ENCODE measurements around the gene NCAM1. TPM values are rescaled to one million over a fixed set of nuclear protein-coding genes. Genes with fewer than 3 reads are reported as not detected.

The NCAM1 gene
- total RNA-seq, 6 experiments from 2014 or later: 1.2 to 2.4 (median 1.8) TPM

DNA sequence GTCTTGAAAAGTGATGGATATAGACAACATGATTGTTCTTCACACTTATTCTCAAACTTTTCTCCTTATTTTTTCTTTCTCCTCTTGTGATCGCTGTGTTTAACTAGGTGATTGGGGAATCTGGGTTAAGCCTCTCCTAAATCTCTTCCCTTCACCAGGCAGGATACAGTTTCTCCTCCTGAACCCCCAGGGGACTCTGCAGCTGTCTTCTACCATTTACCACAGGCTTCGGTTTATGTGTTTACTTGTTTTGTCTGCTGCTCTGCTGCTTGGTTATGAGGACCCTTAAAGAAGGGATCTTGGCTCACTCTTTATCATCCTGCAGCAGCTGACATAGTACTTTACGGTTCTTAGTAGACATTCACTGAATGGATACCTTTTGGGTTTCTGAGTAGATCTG is 124.2 kb downstream of the NCAM1 start:
- Histone ChIP-seq H3K27ac (no peak overlapping the region), H3K4me3 (no peak overlapping the region), H3K36me3 (no peaks in the 10 kb centered on the region), H3K27me3 (no peaks in the 10 kb centered on the region), H3K9me3 (no peaks in the 10 kb centered on the region), H3K4me1 (no peaks in the 10 kb centered on the region)
- ATAC-seq: no peak
- no peak for DNase-seq
- TF ChIP-seq, protein P1, sequence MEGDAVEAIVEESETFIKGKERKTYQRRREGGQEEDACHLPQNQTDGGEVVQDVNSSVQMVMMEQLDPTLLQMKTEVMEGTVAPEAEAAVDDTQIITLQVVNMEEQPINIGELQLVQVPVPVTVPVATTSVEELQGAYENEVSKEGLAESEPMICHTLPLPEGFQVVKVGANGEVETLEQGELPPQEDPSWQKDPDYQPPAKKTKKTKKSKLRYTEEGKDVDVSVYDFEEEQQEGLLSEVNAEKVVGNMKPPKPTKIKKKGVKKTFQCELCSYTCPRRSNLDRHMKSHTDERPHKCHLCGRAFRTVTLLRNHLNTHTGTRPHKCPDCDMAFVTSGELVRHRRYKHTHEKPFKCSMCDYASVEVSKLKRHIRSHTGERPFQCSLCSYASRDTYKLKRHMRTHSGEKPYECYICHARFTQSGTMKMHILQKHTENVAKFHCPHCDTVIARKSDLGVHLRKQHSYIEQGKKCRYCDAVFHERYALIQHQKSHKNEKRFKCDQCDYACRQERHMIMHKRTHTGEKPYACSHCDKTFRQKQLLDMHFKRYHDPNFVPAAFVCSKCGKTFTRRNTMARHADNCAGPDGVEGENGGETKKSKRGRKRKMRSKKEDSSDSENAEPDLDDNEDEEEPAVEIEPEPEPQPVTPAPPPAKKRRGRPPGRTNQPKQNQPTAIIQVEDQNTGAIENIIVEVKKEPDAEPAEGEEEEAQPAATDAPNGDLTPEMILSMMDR (IDR thresholded peaks at IDR 0.05): no peak
- no peak for TF ChIP-seq POLR2A (IDR thresholded peaks at IDR 0.05)
- 44% methylated on average over 3 of the region's 3 CpGs for WGBS (ENCODE audit: insufficient coverage, low coverage, low lambda C conversion rate, missing lambda C conversion rate)
- intact Hi-C loops (cut with DNase I): no loop called here

DNA sequence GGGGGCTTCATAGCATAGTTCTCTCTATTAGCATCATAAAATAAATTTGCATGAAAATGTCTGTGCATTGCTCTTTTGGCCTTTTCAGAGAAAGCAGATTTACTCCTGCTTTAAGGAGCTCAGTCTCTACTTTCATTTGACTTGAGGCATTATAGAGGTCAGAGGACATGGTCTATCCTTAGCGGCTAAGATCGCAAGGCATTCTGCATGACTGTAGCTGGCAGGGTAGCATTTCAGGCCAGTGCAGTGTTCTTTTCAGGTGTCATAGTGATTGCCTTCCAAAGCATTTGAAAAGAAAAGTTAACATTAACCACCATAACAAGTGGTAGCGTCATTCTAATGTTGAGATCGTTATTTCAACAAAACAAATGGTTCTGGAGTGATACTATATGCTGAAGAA is 126.5 kb downstream of the NCAM1 start:
- no peak overlapping the region for H3K27ac ChIP-seq
- no peaks in the 10 kb centered on the region for H3K4me1 ChIP-seq
- TF ChIP-seq POLR2A (IDR thresholded peaks at IDR 0.05): no peak
- TF ChIP-seq, protein P1 (IDR thresholded peaks at IDR 0.05): no peak
- no peak overlapping the region for H3K4me3 ChIP-seq
- no peaks in the 10 kb centered on the region for H3K27me3 ChIP-seq
- no peak for DNase-seq
- WGBS (ENCODE audit: insufficient coverage, low coverage, low lambda C conversion rate, missing lambda C conversion rate): 50% methylated on average over 4 of the region's 4 CpGs
- H3K36me3 ChIP-seq: no peaks in the 10 kb centered on the region
- intact Hi-C loops (cut with DNase I): no loop called here
- no peaks in the 10 kb centered on the region for H3K9me3 ChIP-seq
- no peak for ATAC-seq

DNA sequence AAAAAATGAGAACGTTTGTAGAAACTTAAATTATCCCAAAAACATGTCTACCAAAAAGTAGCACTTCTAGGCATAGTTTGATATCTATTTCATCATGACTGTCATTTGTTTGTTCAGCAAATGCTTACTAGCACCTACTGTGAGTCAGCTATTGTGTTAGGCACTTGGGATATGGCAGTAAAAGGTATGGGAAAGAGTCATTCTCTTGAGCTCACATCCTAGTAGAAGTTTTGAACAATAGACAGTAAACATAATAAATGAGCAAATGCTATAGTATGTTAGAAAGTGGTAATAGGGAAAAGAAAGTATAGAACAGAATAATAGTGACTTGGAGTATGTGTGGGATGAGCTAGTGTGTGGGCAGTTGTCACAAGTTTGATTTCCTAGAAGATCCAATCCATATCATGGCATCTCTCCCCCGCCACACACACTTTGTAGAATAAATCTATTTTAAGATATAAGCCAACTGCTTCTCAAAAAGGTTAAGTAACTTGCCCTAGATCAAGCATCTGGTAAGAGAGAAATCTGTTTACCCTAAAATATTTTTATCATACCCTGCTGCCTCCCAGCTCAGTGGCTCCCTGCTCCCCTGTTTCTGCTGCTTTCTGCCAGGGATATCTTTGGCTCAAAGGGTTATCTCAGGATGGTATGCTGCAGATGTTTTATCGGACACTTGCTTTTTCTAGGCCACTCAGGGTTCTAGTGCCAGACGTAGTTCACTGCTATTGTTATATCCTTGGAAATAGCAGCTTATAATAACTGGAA is 129.7 kb downstream of the NCAM1 start:
- intact Hi-C loops (cut with DNase I): no loop called here
- Histone ChIP-seq H3K4me1 (no peaks in the 10 kb centered on the region), H3K36me3 (no peaks in the 10 kb centered on the region), H3K27me3 (no peaks in the 10 kb centered on the region), H3K27ac (no peak overlapping the region), H3K4me3 (no peak overlapping the region), H3K9me3 (no peaks in the 10 kb centered on the region)
- 58% methylated on average over 4 of the region's 4 CpGs for WGBS (ENCODE audit: insufficient coverage, low coverage, low lambda C conversion rate, missing lambda C conversion rate)
- DNase-seq (no peak), ATAC-seq (no peak)
- TF ChIP-seq, protein P1 (IDR thresholded peaks at IDR 0.05): no peak
- TF ChIP-seq POLR2A (IDR thresholded peaks at IDR 0.05): no peak

DNA sequence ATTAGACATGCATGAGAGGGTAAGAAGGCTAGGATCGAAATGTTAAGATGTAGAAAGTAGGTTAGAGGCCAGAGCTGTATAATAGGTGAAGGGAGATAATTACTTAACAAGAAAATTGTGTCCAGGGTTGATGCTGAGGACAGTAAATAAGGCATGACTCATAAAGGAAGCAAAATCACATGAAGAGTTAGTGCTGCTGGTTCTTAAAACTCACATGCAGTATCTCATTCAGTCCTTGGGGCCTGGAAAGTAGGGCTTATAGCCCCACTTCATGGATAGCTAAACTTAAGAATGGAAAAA is 130.2 kb downstream of the NCAM1 start:
- intact Hi-C loops (cut with DNase I): no loop called here
- TF ChIP-seq, protein P1 (IDR thresholded peaks at IDR 0.05): no peak
- no peak for TF ChIP-seq POLR2A (IDR thresholded peaks at IDR 0.05)
- no peaks in the 10 kb centered on the region for H3K27me3 ChIP-seq
- no peak overlapping the region for H3K27ac ChIP-seq
- DNase-seq: no peak
- H3K4me3 ChIP-seq: no peak overlapping the region
- H3K9me3 ChIP-seq: no peaks in the 10 kb centered on the region
- no peaks in the 10 kb centered on the region for H3K4me1 ChIP-seq
- no peak for ATAC-seq
- H3K36me3 ChIP-seq: no peaks in the 10 kb centered on the region
- 54% methylated on average over 1 of the region's 1 CpG for WGBS (ENCODE audit: insufficient coverage, low coverage, low lambda C conversion rate, missing lambda C conversion rate)

Data from right lobe of liver (tissue), 6 donors.